ENCODE data around the gene EXOC2.

The EXOC2 gene

GRCh38 chr6:636488-636887, 56.5 kb downstream of the EXOC2 start:
- H4K20me1 ChIP-seq (ENCODE audit: insufficient read depth, low read length) = no peaks in the 10 kb centered on the region
- peak overlapping the region; percentile 98 for H3K27ac ChIP-seq (ENCODE audit: low read length)
- H3K79me2 ChIP-seq (ENCODE audit: low read length) = peaks cover 3% of the 10 kb centered on the region; the same call in 1 of the 2 replicates
- H3K4me2 ChIP-seq (ENCODE audit: low read length) = peak overlapping the region; percentile 76
- peaks cover 4% of the 10 kb centered on the region for H3K36me3 ChIP-seq (replicated peaks; ENCODE audit: low read depth, low read length)
- H3K27me3 ChIP-seq (ENCODE audit: low read depth, low read length) = no peaks in the 10 kb centered on the region
- no peaks in the 10 kb centered on the region for H3K9me3 ChIP-seq (ENCODE audit: insufficient read depth, low read length)
- TF ChIP-seq EZH2phosphoT487 (IDR thresholded peaks at IDR 0.05; ENCODE audit: low read depth) = no peak
- no peak for TF ChIP-seq CTCF (IDR thresholded peaks at IDR 0.05; ENCODE audit: low read depth, low read length)
- no peak overlapping the region for H2AFZ ChIP-seq (ENCODE audit: low read depth, low read length)
- peak overlapping the region; percentile 58 for H3K9ac ChIP-seq (ENCODE audit: low read length)
- peak overlapping the region; percentile 53 for H3K4me3 ChIP-seq (ENCODE audit: low read length)
- H3K4me1 ChIP-seq (ENCODE audit: low read length) = peaks cover 47% of the 10 kb centered on the region

GRCh38 chr6:635233-635632, 57.7 kb downstream of the EXOC2 start:
- Histone ChIP-seq H3K4me2 (ENCODE audit: low read length) (no peak overlapping the region), H3K4me1 (ENCODE audit: low read length) (peaks cover 47% of the 10 kb centered on the region), H3K4me3 (ENCODE audit: low read length) (no peak overlapping the region), H3K79me2 (ENCODE audit: low read length) (peaks cover 3% of the 10 kb centered on the region; the same call in 1 of the 2 replicates), H3K27ac (ENCODE audit: low read length) (no peak overlapping the region), H3K9me3 (ENCODE audit: insufficient read depth, low read length) (no peaks in the 10 kb centered on the region), H3K36me3 (replicated peaks; ENCODE audit: low read depth, low read length) (peaks cover 4% of the 10 kb centered on the region), H4K20me1 (ENCODE audit: insufficient read depth, low read length) (no peaks in the 10 kb centered on the region), H2AFZ (ENCODE audit: low read depth, low read length) (no peak overlapping the region), H3K27me3 (ENCODE audit: low read depth, low read length) (no peaks in the 10 kb centered on the region), H3K9ac (ENCODE audit: low read length) (no peak overlapping the region)
- TF ChIP-seq CTCF (IDR thresholded peaks at IDR 0.05; ENCODE audit: low read depth, low read length) (no peak), EZH2phosphoT487 (IDR thresholded peaks at IDR 0.05; ENCODE audit: low read depth) (no peak)

DNA sequence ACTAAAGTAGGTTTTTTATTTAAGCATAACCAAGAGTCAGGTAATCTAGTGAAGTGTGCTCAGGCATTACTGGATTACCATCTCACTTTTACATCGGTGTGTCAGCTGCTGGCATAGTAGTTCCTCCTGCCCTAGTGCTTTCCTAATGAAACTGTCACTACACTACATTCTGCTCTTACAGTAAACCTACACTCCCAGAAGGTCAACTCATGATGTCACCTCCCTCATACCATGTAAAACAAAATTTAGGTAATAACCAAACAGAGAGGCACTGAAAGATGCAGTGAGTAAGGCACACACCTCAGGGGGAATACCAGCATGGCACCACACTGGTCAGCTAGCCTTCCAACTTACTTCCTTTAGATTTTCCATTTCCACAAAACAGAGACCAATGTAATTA, 59.3 kb downstream of the EXOC2 start:
- Histone ChIP-seq H4K20me1 (ENCODE audit: insufficient read depth, low read length) (no peaks in the 10 kb centered on the region), H3K36me3 (replicated peaks; ENCODE audit: low read depth, low read length) (peaks cover 9% of the 10 kb centered on the region)

DNA sequence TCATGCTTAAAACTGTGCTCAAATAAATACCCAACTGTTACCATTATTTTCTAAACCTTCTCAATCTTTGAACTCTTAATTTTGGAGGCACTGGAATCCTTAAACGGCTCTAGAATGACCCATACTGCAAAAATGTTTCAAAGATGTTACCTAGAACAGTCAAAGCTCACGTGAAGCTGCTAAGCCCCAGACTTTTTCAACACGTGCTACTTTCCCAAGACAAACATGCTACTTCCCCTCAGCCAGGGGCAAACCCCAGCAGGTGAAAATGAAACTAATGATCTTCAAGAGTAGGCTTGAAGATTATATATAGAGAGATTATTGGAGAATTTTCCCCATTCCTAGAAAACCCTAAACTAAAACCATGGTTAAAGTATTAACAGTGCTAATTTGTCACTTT, 64.2 kb downstream of the EXOC2 start:
- Histone ChIP-seq H3K4me3 (ENCODE audit: low read length) (no peak overlapping the region), H3K4me2 (ENCODE audit: low read length) (peak overlapping the region; percentile 35), H3K27me3 (ENCODE audit: low read depth, low read length) (no peaks in the 10 kb centered on the region), H3K9me3 (ENCODE audit: insufficient read depth, low read length) (no peaks in the 10 kb centered on the region), H4K20me1 (ENCODE audit: insufficient read depth, low read length) (no peaks in the 10 kb centered on the region), H3K4me1 (ENCODE audit: low read length) (peaks cover 60% of the 10 kb centered on the region), H2AFZ (ENCODE audit: low read depth, low read length) (no peak overlapping the region), H3K27ac (ENCODE audit: low read length) (peak overlapping the region; percentile 48), H3K9ac (ENCODE audit: low read length) (no peak overlapping the region), H3K36me3 (replicated peaks; ENCODE audit: low read depth, low read length) (peaks cover 12% of the 10 kb centered on the region), H3K79me2 (ENCODE audit: low read length) (no peaks in the 10 kb centered on the region)
- TF ChIP-seq EZH2phosphoT487 (IDR thresholded peaks at IDR 0.05; ENCODE audit: low read depth) (no peak), CTCF (IDR thresholded peaks at IDR 0.05; ENCODE audit: low read depth, low read length) (no peak)

More for the DNA sequence above, 59.3 kb downstream of the EXOC2 start:
- Histone ChIP-seq H3K27ac (ENCODE audit: low read length) (no peak overlapping the region), H3K4me2 (ENCODE audit: low read length) (peak overlapping the region; percentile 27; the same call in 1 of the 2 replicates), H2AFZ (ENCODE audit: low read depth, low read length) (no peak overlapping the region), H3K9ac (ENCODE audit: low read length) (no peak overlapping the region), H3K9me3 (ENCODE audit: insufficient read depth, low read length) (no peaks in the 10 kb centered on the region), H3K4me3 (ENCODE audit: low read length) (no peak overlapping the region), H3K4me1 (ENCODE audit: low read length) (peaks cover 60% of the 10 kb centered on the region), H3K79me2 (ENCODE audit: low read length) (peaks cover 3% of the 10 kb centered on the region; the same call in 1 of the 2 replicates), H3K27me3 (ENCODE audit: low read depth, low read length) (no peaks in the 10 kb centered on the region)
- TF ChIP-seq CTCF (IDR thresholded peaks at IDR 0.05; ENCODE audit: low read depth, low read length) = no peak
